Subcutaneous abdominal adipose tissue (tissue), 5 donors: ENCODE results near the gene RPL36.
"Not testable (repeated sequence)": the region's sequence is repeated elsewhere in the genome, so short reads cannot be mapped to it uniquely, and the experiment has no call there.

Experiments used
- H3K27ac ChIP-seq: one replicate; pipeline ENCODE4 v1.7.0; 2013; ENCODE audit warnings: low read depth, mild to moderate bottlenecking, inconsistent platforms, low read length, moderate library complexity
- H3K27me3 ChIP-seq, 5 donors: one replicate each; pipeline ENCODE4 v1.7.0; 2013; ENCODE audit warnings: low read length in 5 of 5, inconsistent platforms in 1 of 5; ENCODE audit not compliant: control insufficient read depth in 5 of 5, insufficient read depth in 4 of 5
- H3K36me3 ChIP-seq, 5 donors: one replicate each; pipeline ENCODE4 v1.7.0; 2013; ENCODE audit warnings: low read length in 5 of 5; ENCODE audit not compliant: control insufficient read depth in 5 of 5, insufficient read depth in 5 of 5
- H3K4me1 ChIP-seq, 5 donors: one replicate each; pipeline ENCODE4 v1.7.0; 2013; ENCODE audit warnings: low read length in 5 of 5, mild to moderate bottlenecking in 3 of 5, moderate library complexity in 1 of 5; ENCODE audit not compliant: control insufficient read depth in 5 of 5, insufficient read depth in 5 of 5
- H3K4me3 ChIP-seq, 5 donors: one replicate each; pipeline ENCODE4 v1.7.0; 2013; ENCODE audit warnings: low read length in 5 of 5, low read depth in 1 of 5
- H3K9ac ChIP-seq, 5 donors: one replicate each; pipeline ENCODE4 v1.7.0; 2013; ENCODE audit warnings: low read length in 5 of 5, mild to moderate bottlenecking in 4 of 5, moderate library complexity in 3 of 5
- H3K9me3 ChIP-seq, 5 donors: one replicate each; pipeline ENCODE4 v1.7.0; 2013; ENCODE audit warnings: low read length in 5 of 5; ENCODE audit not compliant: control insufficient read depth in 5 of 5
- donor health status: healthy.
- donor health status: healthy.
- donor health status: healthy.
- donor health status: healthy.
- donor health status: healthy.

The RPL36 gene

GRCh38 chr19:5687360-5688198, 2.5 kb upstream of the RPL36 start:
- peaks cover 0 to 10% (median 8%) of the 10 kb centered on the region in 5 donors for H3K36me3 ChIP-seq
- no peaks in the 10 kb centered on the region for H3K27me3 ChIP-seq
- H3K9me3 ChIP-seq = no peaks in the 10 kb centered on the region
- H3K4me1 ChIP-seq = peaks cover 0 to 43% (median 37%) of the 10 kb centered on the region in 5 donors
- peak overlapping the region in 4 of 5 donors; percentile 36 to 73 (median 58) for H3K4me3 ChIP-seq
- no peak overlapping the region for H3K27ac ChIP-seq
- peak overlapping the region in 1 of 5 donors; percentile 47 for H3K9ac ChIP-seq

- Histone ChIP-seq H3K36me3 (peaks cover 0 to 18% (median 16%) of the 10 kb centered on the region in 5 donors), H3K4me1 (peaks cover 0 to 43% (median 39%) of the 10 kb centered on the region in 5 donors)
- not testable (repeated sequence) for H3K27ac ChIP-seq, H3K9me3 ChIP-seq, H3K27me3 ChIP-seq, H3K4me3 ChIP-seq, H3K9ac ChIP-seq
Observed at GRCh38 chr19:5688262-5688881, 1.7 kb upstream of the RPL36 start.

- Histone ChIP-seq H3K36me3 (peaks cover 0 to 47% (median 44%) of the 10 kb centered on the region in 5 donors), H3K9me3 (no peaks in the 10 kb centered on the region), H3K27ac (peak overlapping the region; percentile 86), H3K9ac (peak overlapping the region; percentile 26 to 90 (median 86)), H3K27me3 (no peaks in the 10 kb centered on the region), H3K4me1 (peaks cover 0 to 41% (median 36%) of the 10 kb centered on the region in 5 donors), H3K4me3 (peak overlapping the region; percentile 80 to 94 (median 86))
Observed at GRCh38 chr19:5690955-5691821, 1.1 kb downstream of the RPL36 start.

- H3K27ac ChIP-seq = peak overlapping the region; percentile 46
- H3K9ac ChIP-seq = peak overlapping the region in 1 of 5 donors; percentile 81
- no peaks in the 10 kb centered on the region for H3K27me3 ChIP-seq
- H3K9me3 ChIP-seq = no peaks in the 10 kb centered on the region
- H3K4me1 ChIP-seq = peaks cover 0 to 33% (median 28%) of the 10 kb centered on the region in 5 donors
- H3K4me3 ChIP-seq = peak overlapping the region in 2 of 5 donors; percentile 83 to 88
- peaks cover 0 to 55% (median 53%) of the 10 kb centered on the region in 5 donors for H3K36me3 ChIP-seq
Observed at GRCh38 chr19:5691822-5692722, 2.0 kb downstream of the RPL36 start.

GRCh38 chr19:5692723-5693194, 2.7 kb downstream of the RPL36 start:
- H3K36me3 ChIP-seq = peaks cover 0 to 61% (median 56%) of the 10 kb centered on the region in 5 donors
- H3K9me3 ChIP-seq = no peaks in the 10 kb centered on the region
- H3K27ac ChIP-seq = peak overlapping the region; percentile 46
- peak overlapping the region in 1 of 5 donors; percentile 81 for H3K9ac ChIP-seq
- no peaks in the 10 kb centered on the region for H3K27me3 ChIP-seq
- H3K4me3 ChIP-seq = no peak overlapping the region
- H3K4me1 ChIP-seq = peaks cover 0 to 28% (median 23%) of the 10 kb centered on the region in 5 donors

- Histone ChIP-seq H3K4me1 (peaks cover 0 to 28% (median 23%) of the 10 kb centered on the region in 5 donors), H3K36me3 (peaks cover 0 to 66% (median 61%) of the 10 kb centered on the region in 5 donors), H3K27ac (peak overlapping the region; percentile 46), H3K4me3 (no peak overlapping the region), H3K27me3 (no peaks in the 10 kb centered on the region), H3K9ac (no peak overlapping the region), H3K9me3 (no peaks in the 10 kb centered on the region)
Observed at GRCh38 chr19:5693195-5694166, 3.4 kb downstream of the RPL36 start.

GRCh38 chr19:5694167-5694955, 4.3 kb downstream of the RPL36 start:
- Histone ChIP-seq H3K36me3 (peaks cover 0 to 75% (median 69%) of the 10 kb centered on the region in 5 donors), H3K9me3 (no peaks in the 10 kb centered on the region), H3K9ac (no peak overlapping the region), H3K4me1 (peaks cover 0 to 28% (median 23%) of the 10 kb centered on the region in 5 donors), H3K4me3 (no peak overlapping the region), H3K27me3 (no peaks in the 10 kb centered on the region), H3K27ac (no peak overlapping the region)
